ENCODE results near the gene ZNF790.

Gene ZNF790

GRCh38 chr19:36833430-36833829, 4.8 kb downstream of the ZNF790 start:
- H3K4me1 ChIP-seq, result no peaks in the 10 kb centered on the region
- H2AFZ ChIP-seq, result no peak overlapping the region
- H3K36me3 ChIP-seq (ENCODE audit: control insufficient read depth, insufficient read depth, low read length), result peaks cover 20% of the 10 kb centered on the region
- H3K9ac ChIP-seq, result no peak overlapping the region
- no peak overlapping the region for H3K27ac ChIP-seq
- H3K27me3 ChIP-seq (ENCODE audit: control insufficient read depth, insufficient read depth, low read length), result no peaks in the 10 kb centered on the region
- H3K79me2 ChIP-seq, result peaks cover 5% of the 10 kb centered on the region
- H3K9me3 ChIP-seq (ENCODE audit: control insufficient read depth, low read length), result no peaks in the 10 kb centered on the region
- H3K4me2 ChIP-seq (ENCODE audit: low read length), result no peak overlapping the region
- TF ChIP-seq CTCF (IDR thresholded peaks at IDR 0.05), result no peak
- no peak overlapping the region for H3K4me3 ChIP-seq (ENCODE audit: low read depth, low read length)

- Histone ChIP-seq H2AFZ (no peak overlapping the region), H3K27me3 (ENCODE audit: control insufficient read depth, insufficient read depth, low read length) (no peaks in the 10 kb centered on the region), H3K79me2 (no peaks in the 10 kb centered on the region), H3K4me1 (no peaks in the 10 kb centered on the region), H3K9ac (no peak overlapping the region), H3K4me2 (ENCODE audit: low read length) (no peak overlapping the region), H3K27ac (no peak overlapping the region), H3K9me3 (ENCODE audit: control insufficient read depth, low read length) (peaks cover 24% of the 10 kb centered on the region), H3K4me3 (ENCODE audit: low read depth, low read length) (no peak overlapping the region), H3K36me3 (ENCODE audit: control insufficient read depth, insufficient read depth, low read length) (peaks cover 51% of the 10 kb centered on the region)
- TF ChIP-seq CTCF (IDR thresholded peaks at IDR 0.05), result no peak
Measured at GRCh38 chr19:36821758-36822157, 16.4 kb downstream of the ZNF790 start.

- Histone ChIP-seq H3K4me2 (ENCODE audit: low read length) (no peak overlapping the region), H3K9ac (no peak overlapping the region), H3K4me1 (no peaks in the 10 kb centered on the region), H3K36me3 (ENCODE audit: control insufficient read depth, insufficient read depth, low read length) (peaks cover 71% of the 10 kb centered on the region), H3K27ac (no peak overlapping the region), H2AFZ (no peak overlapping the region), H3K79me2 (no peaks in the 10 kb centered on the region), H3K9me3 (ENCODE audit: control insufficient read depth, low read length) (peaks cover 27% of the 10 kb centered on the region), H3K27me3 (ENCODE audit: control insufficient read depth, insufficient read depth, low read length) (no peaks in the 10 kb centered on the region), H3K4me3 (ENCODE audit: low read depth, low read length) (no peak overlapping the region)
- no peak for TF ChIP-seq CTCF (IDR thresholded peaks at IDR 0.05)
Measured at GRCh38 chr19:36819130-36819630, 19.0 kb downstream of the ZNF790 start.

GRCh38 chr19:36807029-36807428, 31.2 kb downstream of the ZNF790 start:
- TF ChIP-seq CTCF (IDR thresholded peaks at IDR 0.05), result no peak
- Histone ChIP-seq H3K9me3 (ENCODE audit: control insufficient read depth, low read length) (peaks cover 3% of the 10 kb centered on the region), H3K36me3 (ENCODE audit: control insufficient read depth, insufficient read depth, low read length) (no peaks in the 10 kb centered on the region)

GRCh38 chr19:36805364-36805763, 32.8 kb downstream of the ZNF790 start:
- no peak overlapping the region for H3K9ac ChIP-seq
- H3K9me3 ChIP-seq (ENCODE audit: control insufficient read depth, low read length), result no peaks in the 10 kb centered on the region
- H3K27ac ChIP-seq, result no peak overlapping the region
- H3K4me1 ChIP-seq, result no peaks in the 10 kb centered on the region
- H3K27me3 ChIP-seq (ENCODE audit: control insufficient read depth, insufficient read depth, low read length), result no peaks in the 10 kb centered on the region
- no peak for TF ChIP-seq CTCF (IDR thresholded peaks at IDR 0.05)
- no peak overlapping the region for H3K4me3 ChIP-seq (ENCODE audit: low read depth, low read length)
- no peaks in the 10 kb centered on the region for H3K79me2 ChIP-seq
- no peaks in the 10 kb centered on the region for H3K36me3 ChIP-seq (ENCODE audit: control insufficient read depth, insufficient read depth, low read length)
- no peak overlapping the region for H2AFZ ChIP-seq
- H3K4me2 ChIP-seq (ENCODE audit: low read length), result no peak overlapping the region

More at GRCh38 chr19:36807029-36807428, 31.2 kb downstream of the ZNF790 start:
- Histone ChIP-seq H3K4me3 (ENCODE audit: low read depth, low read length) (no peak overlapping the region), H3K4me2 (ENCODE audit: low read length) (no peak overlapping the region), H3K27ac (no peak overlapping the region), H3K27me3 (ENCODE audit: control insufficient read depth, insufficient read depth, low read length) (no peaks in the 10 kb centered on the region), H3K9ac (no peak overlapping the region), H3K79me2 (no peaks in the 10 kb centered on the region), H3K4me1 (no peaks in the 10 kb centered on the region), H2AFZ (no peak overlapping the region)
